ENCODE data around the gene ENTREP3.
"Not testable (repeated sequence)": the region's sequence is repeated elsewhere in the genome, so short reads cannot be mapped to it uniquely, and the experiment has no call there.

The ENTREP3 gene

DNA sequence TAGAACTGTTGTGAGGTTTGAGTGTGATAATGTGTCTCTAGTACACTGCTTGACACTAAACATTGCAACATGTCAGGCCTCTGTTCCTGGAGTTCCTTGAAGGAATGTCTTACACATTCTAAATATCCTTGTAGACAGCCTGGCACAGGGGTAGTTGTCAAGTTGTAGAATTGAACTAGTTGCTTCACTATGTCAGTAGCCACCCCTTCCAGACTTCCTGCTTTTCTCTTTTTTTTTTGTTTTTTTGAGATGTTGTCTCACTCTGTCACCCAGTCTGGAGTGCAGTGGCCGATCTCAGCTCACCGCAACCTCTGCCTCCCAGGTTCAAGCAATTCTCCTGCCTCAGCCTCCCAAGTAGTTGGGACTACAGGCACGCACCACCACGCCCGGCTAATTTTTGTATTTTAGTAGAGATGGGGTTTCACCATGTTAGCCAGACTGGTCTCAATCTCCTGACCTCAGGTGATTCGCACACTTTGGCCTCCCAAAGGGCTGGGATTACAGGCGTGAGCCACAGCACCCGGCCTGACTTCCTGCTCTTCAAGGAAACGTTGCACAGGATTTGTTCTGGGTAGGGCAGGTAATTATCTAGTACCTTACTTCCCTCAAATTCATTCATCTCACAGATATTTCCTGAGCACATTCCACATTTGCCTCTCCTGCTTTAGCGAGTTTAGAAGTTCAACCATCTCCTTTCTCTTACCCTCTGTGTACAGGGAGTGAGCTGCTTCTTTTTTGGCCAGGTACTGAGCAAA is 34.9 kb downstream of the ENTREP3 start:
- DNase-seq: not testable (repeated sequence)

GRCh38 chr1:155219592-155220031 is 35.7 kb downstream of the ENTREP3 start:
- DNase-seq: no peak

DNA sequence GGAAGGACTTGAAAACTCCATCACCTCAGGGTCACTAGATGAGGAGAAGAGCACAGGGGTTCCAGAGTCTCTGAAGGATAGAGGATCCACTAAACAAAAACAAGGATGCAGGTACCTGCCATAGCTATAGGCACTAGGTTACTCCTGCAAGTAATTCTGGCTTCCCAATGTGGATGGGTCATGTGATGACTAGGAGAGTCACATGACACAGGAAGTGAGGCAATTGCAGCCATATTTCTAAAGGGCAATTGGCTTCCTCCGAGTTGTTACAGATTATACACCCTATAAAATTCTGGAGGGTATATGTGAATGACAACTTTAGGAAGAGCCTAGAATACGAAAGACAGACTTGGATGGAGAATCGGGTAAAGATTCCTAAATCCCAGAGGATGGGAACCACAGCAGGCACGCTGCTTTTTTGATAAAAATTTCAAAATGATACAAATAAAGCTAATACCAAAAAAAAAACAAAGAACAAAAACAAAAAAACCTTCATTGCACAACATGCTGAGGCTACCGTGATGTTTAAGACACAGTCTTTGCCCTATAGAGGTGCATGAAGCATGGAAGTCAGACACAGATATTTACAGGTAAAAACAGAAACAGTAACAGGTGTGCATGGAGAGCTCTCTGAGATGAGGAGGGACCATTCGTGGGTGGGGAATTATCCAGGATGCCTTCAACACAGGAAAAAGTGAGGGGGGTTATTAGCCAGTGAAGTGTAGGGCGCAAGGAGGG is 36.3 kb downstream of the ENTREP3 start:
- DNase-seq: no peak

- not testable (repeated sequence) for DNase-seq
Observed at GRCh38 chr1:155214702-155215101, 40.6 kb downstream of the ENTREP3 start.

DNA sequence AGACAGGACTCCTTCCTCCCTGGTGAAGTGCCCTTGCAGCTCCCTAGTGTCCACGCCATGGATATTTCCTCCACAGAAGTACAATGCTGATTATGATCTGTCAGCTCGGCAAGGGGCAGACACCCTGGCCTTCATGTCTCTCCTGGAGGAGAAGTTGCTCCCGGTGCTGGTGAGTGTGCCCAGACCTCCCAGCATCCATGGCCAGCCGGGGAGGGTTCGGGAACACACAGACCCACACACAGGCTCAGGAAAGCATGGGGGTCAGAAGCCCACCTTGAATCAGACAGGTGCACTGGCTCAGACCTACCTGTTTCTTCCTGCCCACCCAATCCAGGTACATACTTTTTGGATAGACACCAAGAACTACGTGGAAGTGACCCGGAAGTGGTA is 43.2 kb downstream of the ENTREP3 start:
- DNase-seq: not testable (repeated sequence)

DNA sequence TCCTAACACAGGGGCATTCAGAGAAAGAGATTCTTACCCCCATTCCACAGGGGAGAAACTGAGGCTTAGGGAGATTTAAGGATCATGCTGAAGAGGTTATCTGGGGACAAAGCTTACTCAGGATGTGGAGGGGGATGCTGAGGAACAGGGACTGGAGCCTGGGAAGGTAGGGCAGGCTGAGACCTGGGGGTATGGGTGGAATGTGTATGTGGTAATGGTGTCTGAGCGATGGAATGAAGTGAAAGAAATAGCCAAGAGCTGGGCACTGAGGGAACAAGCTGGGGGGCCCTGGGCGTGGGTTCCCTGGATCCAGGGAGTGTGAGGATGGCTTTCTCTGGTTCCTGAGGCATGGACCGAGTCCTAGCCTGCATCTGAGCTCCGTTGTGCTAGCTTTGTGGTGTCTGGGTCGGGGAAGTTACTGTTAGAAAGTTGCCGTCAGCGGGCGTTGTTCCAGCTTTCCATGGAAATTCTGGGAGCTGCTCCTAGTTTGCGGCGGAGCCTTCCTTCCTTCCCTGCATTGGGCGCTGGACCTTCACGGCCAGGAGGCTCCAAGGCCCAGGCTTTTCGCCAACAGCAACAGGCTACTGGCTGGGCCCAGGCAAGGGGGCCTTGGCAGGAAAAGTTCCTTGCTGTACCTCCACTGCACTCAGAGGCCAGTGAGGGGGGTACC is 43.8 kb downstream of the ENTREP3 start:
- DNase-seq: not testable (repeated sequence)

- DNase-seq: no peak
Observed at GRCh38 chr1:155210314-155211104, 44.8 kb downstream of the ENTREP3 start.

DNA sequence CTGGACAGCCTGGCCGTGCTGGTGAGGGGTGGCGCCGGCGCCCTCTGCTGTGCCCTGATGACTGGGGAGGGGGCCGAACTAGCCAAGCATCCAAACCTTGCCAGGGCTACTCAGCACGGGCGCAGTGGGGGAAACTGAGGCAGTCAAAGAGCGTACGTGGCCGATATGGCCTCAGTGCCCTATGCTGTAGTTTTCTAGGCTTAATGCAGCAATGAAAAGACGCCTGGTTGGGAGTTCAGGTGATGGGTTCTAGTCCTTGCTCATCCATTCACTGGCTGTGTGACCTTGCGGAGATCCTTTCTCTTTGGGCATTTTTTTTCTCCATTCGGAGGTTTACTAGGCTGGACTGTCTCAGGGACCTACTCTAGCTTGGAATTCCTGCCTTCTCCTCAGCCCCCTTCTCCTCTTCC is 46.0 kb downstream of the ENTREP3 start:
- DNase-seq: no peak

GRCh38 chr1:155208541-155209311 is 46.6 kb downstream of the ENTREP3 start, which contains the start of gene MTX1:
Gene MTX1 (plus strand): TSS chr1:155208695. CDS start chr1:155208805, 110 bp downstream.
- peak; percentile 81 to 84 for DNase-seq

- DNase-seq: no peak
Observed at GRCh38 chr1:155207806-155208540, 47.3 kb downstream of the ENTREP3 start, which contains the start of gene THBS3. Gene THBS3 (minus strand): TSS chr1:155207897. CDS start chr1:155207876, 21 bp downstream.

GRCh38 chr1:155206891-155207805 is 48.1 kb downstream of the ENTREP3 start:
- DNase-seq: peak; percentile 84 to 95

GRCh38 chr1:155205969-155206593 is 49.2 kb downstream of the ENTREP3 start:
- DNase-seq: no peak

DNA sequence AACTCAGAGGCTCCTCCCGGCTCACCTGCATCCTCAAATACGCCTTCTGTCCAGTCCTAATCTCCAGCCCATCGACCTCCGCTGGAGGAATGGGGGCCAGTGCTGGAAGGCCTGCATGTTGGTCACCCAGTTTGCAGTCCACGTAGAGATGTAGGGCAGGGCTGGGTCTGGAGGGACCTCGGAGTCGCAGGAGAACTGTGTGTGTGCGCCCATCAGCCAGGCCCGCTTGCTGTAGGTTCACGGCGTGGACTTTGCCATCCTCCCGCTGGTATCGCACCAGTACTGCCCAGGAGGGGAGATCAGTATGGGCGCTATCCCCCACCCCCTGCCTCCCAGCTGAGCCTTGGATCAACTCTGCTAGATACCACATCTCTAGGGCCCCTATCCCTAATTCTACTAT is 50.2 kb downstream of the ENTREP3 start:
- DNase-seq: no peak

- no peak for DNase-seq
Observed at GRCh38 chr1:155202731-155203515, 52.4 kb downstream of the ENTREP3 start.

DNA sequence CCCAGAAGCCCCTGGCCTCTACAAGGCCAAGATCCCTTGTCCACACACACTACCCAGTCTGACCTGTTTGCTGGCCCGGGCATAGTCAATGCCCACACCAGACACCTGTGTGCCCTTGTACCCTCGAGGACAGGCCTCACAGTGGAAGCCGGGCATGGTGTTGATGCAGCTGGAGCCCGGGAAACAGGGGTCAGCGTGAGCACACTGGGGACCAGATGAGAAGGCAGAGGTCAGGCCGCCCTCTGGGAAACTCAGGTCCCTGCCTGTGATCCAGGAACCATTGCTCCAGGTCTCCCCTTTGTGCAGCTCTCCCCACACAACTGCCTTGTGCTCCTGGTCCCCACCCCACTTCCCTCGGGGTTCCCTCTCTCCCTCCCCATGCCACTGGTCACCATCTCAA is 53.1 kb downstream of the ENTREP3 start:
- no peak for DNase-seq

DNA sequence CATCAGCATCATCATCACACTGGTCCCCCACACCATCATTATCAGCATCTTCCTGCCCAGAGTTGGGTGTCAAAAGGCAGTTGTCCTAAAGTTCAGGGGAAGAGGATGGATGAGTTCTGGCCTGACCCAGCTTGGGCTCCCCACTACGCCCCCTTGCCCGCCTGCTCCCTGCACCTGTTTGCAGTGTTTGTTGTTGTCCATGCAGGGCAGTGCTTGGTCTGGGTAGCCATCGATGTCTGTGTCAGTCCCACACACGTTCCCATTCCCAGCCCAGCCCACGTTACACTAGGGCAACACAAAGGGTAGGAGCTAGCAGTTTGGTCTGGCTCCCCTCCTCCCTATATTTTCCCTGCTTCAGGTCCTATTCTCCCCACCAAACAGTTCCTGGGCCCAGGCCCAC is 54.4 kb downstream of the ENTREP3 start:
- DNase-seq: no peak

- no peak for DNase-seq
Observed at GRCh38 chr1:155199792-155200191, 55.5 kb downstream of the ENTREP3 start.

DNA sequence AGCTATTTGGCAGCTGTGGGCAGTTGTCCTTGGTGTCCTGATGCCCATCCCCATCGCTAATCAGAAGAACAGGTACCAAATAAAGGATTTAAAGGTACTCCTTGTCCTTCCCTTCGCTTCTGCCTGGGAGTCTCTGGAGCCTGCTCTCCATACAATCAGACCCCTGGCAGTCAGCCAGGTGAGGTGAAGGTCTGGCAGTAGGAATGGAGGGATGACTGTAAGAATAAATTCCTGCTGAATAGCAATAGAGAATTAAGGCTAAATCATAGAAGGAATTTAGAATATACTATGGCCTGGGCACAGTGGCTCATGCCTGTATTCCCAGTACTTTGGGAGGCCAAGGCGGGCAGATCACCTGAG is 56.8 kb downstream of the ENTREP3 start:
- no peak for DNase-seq

Measured in activated CD4-positive, alpha-beta T cell treated with anti-CD3 and anti-CD28 coated beads for 4 hours (primary cell).